ENCODE measurements around the gene MTMR12. TPM values are rescaled to one million over a fixed set of nuclear protein-coding genes. Genes with fewer than 3 reads are reported as not detected.

Gene MTMR12
- total and polyA plus RNA-seq, 2 of the 13 experiments (the other 11 are each of a cell fraction or from before 2014, with no cell fraction given), result 23.4 to 36.6 TPM

- no peak for TF ChIP-seq ELF4 (CRISPR knock-in tag; IDR thresholded peaks at IDR 0.05; ENCODE audit: borderline replicate concordance)
- TF ChIP-seq ZNF713 (CRISPR knock-in tag; IDR thresholded peaks at IDR 0.05), result no peak
These were observed 6.7 kb upstream of the MTMR12 start (continued) for GRCh38 chr5:32319392-32319791.

GRCh38 chr5:32317041-32317440, 4.3 kb upstream of the MTMR12 start:
- BruUV-seq (replicated peaks), result no TSS peak
- Histone ChIP-seq H3K36me3 (replicated peaks in 1 of 2; ENCODE audit: control insufficient read depth in 1 of 2, insufficient read depth in 2 of 2, low read length in 2 of 2) (no peaks in the 10 kb centered on the region), H3K4me3 (replicated peaks in 1 of 3; ENCODE audit: insufficient read depth in 1 of 3, low read depth in 2 of 3, low read length in 3 of 3) (no peak overlapping the region), H3K79me2 (ENCODE audit: insufficient read depth, low read length) (peaks cover 6% of the 10 kb centered on the region), H3K4me2 (ENCODE audit: low read depth, low read length) (no peak overlapping the region), H2AFZ (ENCODE audit: low read length) (no peak overlapping the region), H3K9ac (ENCODE audit: insufficient read depth, low read depth, low read length) (no peak overlapping the region), H3K4me1 (ENCODE audit: insufficient read depth, low read length) (peaks cover 48% of the 10 kb centered on the region), H3K9me3 (ENCODE audit: low read length) (no peaks in the 10 kb centered on the region), H4K20me1 (ENCODE audit: insufficient read depth, low read length) (no peaks in the 10 kb centered on the region), H3K27ac (ENCODE audit: extremely low read length, insufficient read depth, low read length) (no peak overlapping the region), H3K27me3 (ENCODE audit: control insufficient read depth in 1 of 2, insufficient read depth in 2 of 2, low read length in 2 of 2) (no peaks in the 10 kb centered on the region)
- intact Hi-C loops (cut with micrococcal nuclease; ENCODE audit: unreplicated experiment), result no loop called here
- ATAC-seq (no peak), FAIRE-seq (no peak), DNase-seq (ENCODE audit: low spot score) (no peak)
- TF ChIP-seq HNRNPL (IDR thresholded peaks at IDR 0.05; ENCODE audit: low read depth, low read length) (0 out of 2 replicates have a peak, but pooled peaks have one; percentile 66), MTA1 (CRISPR knock-in tag; IDR thresholded peaks at IDR 0.05; ENCODE audit: borderline replicate concordance) (0 out of 2 replicates have a peak, but pooled peaks have one; percentile 31), ZNF768 (CRISPR knock-in tag; IDR thresholded peaks at IDR 0.05) (peak; percentile 72), STAG1 (CRISPR knock-in tag; IDR thresholded peaks at IDR 0.05) (no peak), ZNF225 (CRISPR knock-in tag; IDR thresholded peaks at IDR 0.05) (peak; percentile 38; the same call in 1 of the 2 replicates), ZNF280B (CRISPR knock-in tag; IDR thresholded peaks at IDR 0.05; ENCODE audit: borderline replicate concordance) (0 out of 2 replicates have a peak, but pooled peaks have one; percentile 34), REL (CRISPR knock-in tag; conservative IDR thresholded peaks at IDR 0.05) (no peak), SMAD9 (CRISPR knock-in tag; IDR thresholded peaks at IDR 0.05) (no peak), ZNF687 (CRISPR knock-in tag; IDR thresholded peaks at IDR 0.05) (peak; percentile 26; the same call in 1 of the 2 replicates)
- POLR2A ChIA-PET, result interaction anchor here (1.1 kb wide), 1 partner anchor 14 kb away, joined by 3 read pairs; no protein-coding TSS in a partner anchor
- in situ Hi-C loops (cut with HindIII; ENCODE audit: extremely low pct_ligation_motif_present, low pct_unique_long_range_greater_than_20kb), result loop anchor here (5.0 kb wide), 1 partner anchor 80 kb away; no protein-coding TSS in a partner anchor
- CTCF ChIA-PET (ENCODE audit: low intra/inter-chr PET ratio, low total read pairs), result no interaction called here
- 100% methylated on average over 1 of the region's 7 CpGs for WGBS (ENCODE audit: low lambda C conversion rate)

Data from HepG2 (cell line).